GM06990 (cell line): ENCODE results near the gene ABITRAM.

Experiments
- DNase-seq: peaks from one replicate; pipeline ENCODE4 v3.0.0-alpha.2; 2011; ENCODE audit not compliant: insufficient read length; ENCODE audit errors: extremely low read depth
- H3K27me3 ChIP-seq: replicated peaks from 2 replicates; pipeline ENCODE4 v1.6.0; 2011; ENCODE audit warnings: low read length; ENCODE audit not compliant: control insufficient read depth, insufficient read depth
- H3K36me3 ChIP-seq: 2 replicates; pipeline ENCODE4 v1.5.1; 2011; ENCODE audit warnings: low read length; ENCODE audit not compliant: control insufficient read depth, insufficient read depth
- H3K4me3 ChIP-seq: replicated peaks from 2 replicates; pipeline ENCODE4 v1.5.1; 2011; ENCODE audit warnings: low read depth, mild to moderate bottlenecking, control low read depth, low read length
- CTCF ChIP-seq: IDR thresholded peaks from 2 replicates; pipeline ENCODE4 v1.5.1; 2011; ENCODE audit warnings: low read length, control low read depth, mild to moderate bottlenecking, inconsistent platforms; ENCODE audit not compliant: insufficient read depth, poor library complexity, severe bottlenecking

ABITRAM gene

GRCh38 chr9:108953983-108954574 lies 19.9 kb downstream of the ABITRAM start:
- no peaks in the 10 kb centered on the region for H3K27me3 ChIP-seq
- H3K4me3 ChIP-seq: no peak overlapping the region
- no peaks in the 10 kb centered on the region for H3K36me3 ChIP-seq
- TF ChIP-seq CTCF: peak; percentile 52
- DNase-seq: no peak

- DNase-seq: no peak
- H3K27me3 ChIP-seq: no peaks in the 10 kb centered on the region
- H3K4me3 ChIP-seq: no peak overlapping the region
- H3K36me3 ChIP-seq: no peaks in the 10 kb centered on the region
- no peak for TF ChIP-seq CTCF
Measured at GRCh38 chr9:108956022-108956630, 21.9 kb downstream of the ABITRAM start.

- DNase-seq: no peak
- Histone ChIP-seq H3K27me3 (no peaks in the 10 kb centered on the region), H3K4me3 (no peak overlapping the region), H3K36me3 (no peaks in the 10 kb centered on the region)
- no peak for TF ChIP-seq CTCF
Measured at GRCh38 chr9:108956631-108957026, 22.4 kb downstream of the ABITRAM start.

- no peak overlapping the region for H3K4me3 ChIP-seq
- H3K27me3 ChIP-seq: no peaks in the 10 kb centered on the region; the same call in 1 of the 2 replicates
- no peak for DNase-seq
- TF ChIP-seq CTCF: no peak
- H3K36me3 ChIP-seq: no peaks in the 10 kb centered on the region
Measured at GRCh38 chr9:108960331-108960730, 26.1 kb downstream of the ABITRAM start.

- Histone ChIP-seq H3K27me3 (no peaks in the 10 kb centered on the region; the same call in 1 of the 2 replicates), H3K4me3 (no peak overlapping the region), H3K36me3 (no peaks in the 10 kb centered on the region)
- no peak for DNase-seq
- no peak for TF ChIP-seq CTCF
Measured at GRCh38 chr9:108961151-108961550, 27.0 kb downstream of the ABITRAM start.
